Stimulated activated CD4-positive, alpha-beta T cell treated with anti-CD3 and anti-CD28 coated beads, Interleukin-12 subunit alpha, Interleukin-12 subunit beta, amount 100 ng/mL, for 4 hours (primary cell): ENCODE data around the gene CYBA.
A peak's percentile ranks its signal among the peaks of the same experiment; 100 is the strongest.
"Not testable (repeated sequence)": the region's sequence is repeated elsewhere in the genome, so short reads cannot be mapped to it uniquely, and the experiment has no call there.

Experiments
- DNase-seq: peaks from one replicate; pipeline ENCODE4 v3.0.0-alpha.2; 2020

The CYBA gene

DNA sequence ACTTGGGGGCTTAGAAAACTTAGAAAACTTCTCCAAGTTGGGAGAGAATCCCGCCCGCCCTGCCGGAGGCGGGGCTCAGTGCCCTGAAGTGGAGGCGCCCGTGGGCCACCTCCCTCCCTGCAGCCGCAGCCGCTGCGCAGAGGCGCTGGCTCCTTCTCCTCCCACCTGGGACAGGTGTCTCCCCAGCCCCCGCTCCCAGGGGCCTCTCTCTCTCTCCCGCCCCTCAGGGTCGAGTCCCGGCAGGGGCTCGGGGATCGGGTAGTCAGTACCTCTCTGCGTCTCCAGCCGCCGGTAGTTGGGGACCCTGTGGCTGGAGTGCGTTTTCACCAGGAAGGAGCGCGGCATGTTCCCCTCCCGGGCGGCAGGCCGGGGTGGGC, 35.2 kb upstream of the CYBA start:
- DNase-seq, result peak; percentile 30

DNA sequence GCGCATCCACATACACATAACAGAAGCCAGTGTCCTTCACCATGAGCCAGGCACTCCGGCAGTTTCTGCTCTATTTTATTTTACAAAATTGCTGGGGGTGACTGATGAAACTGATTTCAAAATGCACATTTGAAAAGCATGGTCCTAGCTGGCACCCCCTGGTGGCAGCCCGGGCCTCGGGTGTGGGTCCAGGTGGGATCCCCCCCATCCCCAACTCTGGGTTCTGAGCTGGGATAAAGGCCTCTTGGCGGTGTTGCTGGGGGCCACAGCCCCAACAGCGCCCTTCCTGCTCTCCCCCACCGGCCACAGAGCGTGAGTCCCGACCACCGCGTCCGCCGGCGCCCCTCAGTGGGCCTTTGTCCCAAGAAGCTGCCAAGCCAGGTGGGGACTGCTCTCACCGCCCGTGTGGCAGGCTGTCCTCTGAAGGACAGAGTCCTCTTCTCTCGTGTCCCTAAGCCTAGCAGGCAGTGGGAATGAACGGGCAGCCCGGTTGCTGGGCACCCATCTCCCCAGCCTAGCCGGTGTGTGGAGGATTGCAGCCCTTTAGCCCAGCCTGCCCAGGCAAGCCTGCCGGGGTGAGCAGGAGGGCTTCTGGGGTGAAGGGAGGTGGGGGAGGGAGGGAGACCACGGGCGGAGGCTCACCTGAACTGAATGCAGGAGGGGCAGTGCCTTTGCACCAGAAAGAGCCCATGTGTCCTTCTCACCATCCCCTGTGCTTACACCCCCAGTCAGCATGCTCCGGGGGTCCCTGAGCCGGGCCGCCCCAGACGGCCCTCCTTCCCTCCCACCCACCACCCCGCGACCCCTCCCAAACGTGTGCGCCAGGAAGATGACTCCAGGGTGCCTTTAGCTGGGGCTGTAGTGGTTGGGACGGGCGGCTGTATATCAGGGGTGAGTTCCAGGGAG, 34.6 kb upstream of the CYBA start:
- DNase-seq, result peak; percentile 65

GRCh38 chr16:88684569-88685155, 33.8 kb upstream of the CYBA start:
- DNase-seq, result no peak

DNA sequence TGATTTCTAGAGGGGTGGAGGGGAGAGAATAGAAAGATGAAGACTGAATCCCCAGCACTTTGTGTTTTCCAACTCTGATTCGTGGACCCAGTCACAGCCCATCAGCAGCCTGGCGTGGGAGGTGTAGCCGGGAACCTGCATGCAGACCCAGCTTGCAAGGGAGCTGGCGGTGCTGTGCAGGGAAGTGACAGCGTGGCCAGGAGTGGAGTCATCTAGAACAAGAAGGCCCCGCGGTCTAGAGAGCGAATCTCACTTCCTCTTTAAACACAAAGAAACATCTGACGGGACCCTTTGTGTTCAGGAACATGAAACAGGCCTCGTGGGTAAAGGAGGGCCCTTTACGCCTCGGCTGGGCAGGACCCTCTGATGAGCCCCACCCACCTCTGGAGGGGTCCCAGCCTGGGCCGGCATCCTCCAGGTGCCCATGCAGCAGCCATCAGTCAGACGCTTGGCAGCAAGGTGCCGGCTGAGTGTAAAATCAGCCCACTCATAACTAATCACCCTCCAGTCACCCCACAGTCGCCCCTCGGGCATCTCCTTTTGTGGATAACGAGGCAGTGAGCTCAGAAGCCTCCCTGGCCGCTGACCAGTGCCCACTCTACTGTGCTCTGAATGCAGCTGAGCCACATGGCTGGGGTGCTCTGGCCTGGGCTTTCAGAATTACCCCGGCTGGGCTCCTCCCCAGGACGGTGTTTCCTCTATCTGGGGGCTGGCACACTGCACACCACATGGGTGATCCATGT, 31.0 kb upstream of the CYBA start:
- DNase-seq, result peak; percentile 61

DNA sequence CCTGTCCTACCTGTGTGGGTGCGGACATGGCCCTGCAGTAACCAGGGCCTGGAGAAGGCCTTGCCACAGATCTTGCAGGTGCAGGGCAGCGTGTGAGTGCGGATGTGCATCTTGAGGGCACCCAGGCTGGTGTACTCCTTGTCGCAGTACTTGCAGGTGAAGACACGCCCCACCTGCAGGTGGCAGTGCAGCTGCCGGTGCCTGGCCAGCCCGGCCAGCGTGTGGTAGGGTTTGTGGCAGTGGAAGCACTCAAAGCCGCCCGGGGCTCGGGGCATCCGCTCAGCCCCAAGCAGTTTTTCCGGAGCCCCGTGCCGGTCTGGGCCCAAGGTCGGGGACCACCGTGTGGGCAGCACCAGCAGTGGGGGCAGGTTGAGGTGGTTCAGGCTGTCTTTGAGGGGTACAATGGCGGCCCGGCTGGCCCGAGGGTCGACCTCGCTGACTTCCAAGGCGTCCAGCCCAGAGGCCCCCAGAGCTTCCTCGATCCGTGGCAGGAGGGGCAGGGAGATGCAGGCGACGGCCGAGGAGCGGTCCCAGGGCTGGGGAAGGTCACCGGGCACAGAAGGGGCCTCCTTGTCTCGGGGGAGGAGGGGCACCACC, 30.3 kb upstream of the CYBA start:
- peak; percentile 26 for DNase-seq

DNA sequence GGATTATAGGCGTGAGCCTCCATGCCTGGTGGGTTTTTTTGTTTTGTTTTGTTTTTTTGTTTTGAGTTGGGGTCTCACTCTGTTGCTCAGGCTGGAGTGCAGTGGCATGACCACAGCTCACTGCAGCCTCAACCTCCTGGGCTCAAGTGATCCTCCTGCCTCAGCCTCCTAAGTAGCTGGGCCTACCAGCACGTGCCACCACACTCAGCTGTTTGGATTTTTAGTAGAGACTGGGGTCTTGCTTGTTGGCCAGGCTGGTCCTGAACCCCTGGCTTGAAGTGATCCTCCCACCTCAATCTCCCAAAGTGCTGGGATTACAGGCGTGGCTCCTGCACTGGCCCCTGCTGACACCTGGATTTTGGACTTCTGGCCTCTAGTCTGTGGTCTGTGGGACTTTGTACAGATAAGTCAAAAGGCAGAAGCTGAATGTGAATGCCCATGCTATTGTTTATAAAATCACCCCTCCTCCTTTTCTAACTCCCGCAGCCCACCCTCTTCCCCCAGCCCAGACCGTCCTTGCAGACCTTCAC, 29.8 kb upstream of the CYBA start:
- DNase-seq, result no peak

DNA sequence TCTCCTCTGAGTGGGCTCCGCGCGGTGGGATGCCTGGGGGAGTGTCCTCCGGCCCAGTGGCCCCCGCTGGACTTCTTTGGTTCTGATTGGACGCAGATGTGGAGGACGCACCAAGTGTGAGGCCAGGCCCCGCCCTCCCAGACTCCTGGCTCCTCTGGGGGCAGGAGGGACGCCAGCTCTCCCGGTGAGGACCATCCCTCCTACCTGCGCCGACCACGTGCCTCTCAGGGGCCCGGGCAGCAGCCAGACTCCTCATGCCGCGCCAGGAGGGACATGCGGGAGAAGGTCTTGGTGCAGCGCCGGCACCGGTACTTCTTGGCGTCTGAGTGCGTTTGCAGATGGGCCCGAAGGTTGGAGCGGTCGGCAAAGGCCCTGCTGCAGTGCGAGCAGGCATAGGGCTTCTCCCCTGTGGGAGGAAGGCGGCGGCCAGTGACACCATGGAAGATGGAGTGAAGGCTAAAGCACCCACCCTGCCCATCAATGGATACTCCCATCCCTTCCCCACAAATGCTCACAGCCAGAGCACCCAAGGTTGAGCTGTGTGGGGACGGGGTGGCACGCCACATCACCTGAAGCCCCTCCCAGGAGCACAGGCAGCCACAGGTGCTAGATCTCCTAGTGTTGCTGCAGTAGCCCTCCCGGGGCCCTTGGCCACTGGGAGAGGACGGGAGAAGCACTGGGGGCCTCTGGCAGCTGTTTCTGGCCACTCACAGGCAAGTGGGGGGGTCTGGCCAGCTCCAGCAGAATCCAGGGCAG, 27.5 kb upstream of the CYBA start:
- no peak for DNase-seq

DNA sequence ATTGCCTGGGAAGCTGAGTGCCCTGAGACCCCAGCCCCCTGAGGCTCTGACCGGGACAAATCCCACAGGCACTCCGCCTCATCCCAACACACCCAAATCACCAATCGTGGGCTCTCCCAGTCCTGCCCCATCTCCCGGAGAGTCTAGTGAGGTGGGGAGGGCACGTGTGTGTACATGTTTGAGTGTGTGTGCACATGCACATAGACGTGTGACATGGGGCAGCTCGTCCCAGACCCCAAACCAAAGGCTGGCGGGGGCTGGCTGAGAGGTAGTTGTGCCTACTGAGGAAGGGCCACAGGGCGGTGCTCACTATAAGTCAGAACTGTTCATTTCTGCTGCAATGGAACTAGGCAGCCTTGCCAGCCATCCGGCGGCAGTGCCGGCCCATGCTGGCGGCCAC, 26.9 kb upstream of the CYBA start:
- no peak for DNase-seq

GRCh38 chr16:88676502-88677242, 25.8 kb upstream of the CYBA start:
- DNase-seq, result no peak

- no peak for DNase-seq
Observed at GRCh38 chr16:88673716-88674379, 23.0 kb upstream of the CYBA start.

GRCh38 chr16:88672776-88673175, 21.9 kb upstream of the CYBA start:
- DNase-seq, result no peak

GRCh38 chr16:88671806-88672205, 21.0 kb upstream of the CYBA start:
- DNase-seq, result no peak

GRCh38 chr16:88669980-88670379, 19.1 kb upstream of the CYBA start:
- DNase-seq, result no peak

DNA sequence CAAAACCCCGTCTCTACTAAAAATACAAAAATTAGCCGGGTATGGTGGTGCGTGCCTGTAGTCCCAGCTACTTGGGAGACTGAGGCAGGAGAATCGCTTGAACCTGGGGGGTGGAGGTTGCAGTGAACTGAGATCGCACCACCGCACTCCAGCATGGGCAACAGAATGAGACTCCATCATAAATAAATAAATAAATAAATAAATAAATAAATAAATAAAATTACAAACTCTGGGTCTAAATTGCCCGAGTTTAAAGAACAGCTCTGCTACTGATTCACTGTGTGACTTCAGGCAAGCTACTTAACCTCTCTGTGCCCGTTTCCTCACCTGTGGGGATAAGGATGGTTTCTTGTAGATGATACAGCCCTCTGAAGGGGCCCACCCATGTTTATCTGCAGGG, 18.6 kb upstream of the CYBA start:
- DNase-seq, result not testable (repeated sequence)

GRCh38 chr16:88667461-88667860, 16.6 kb upstream of the CYBA start:
- no peak for DNase-seq

GRCh38 chr16:88665570-88665969, 14.7 kb upstream of the CYBA start:
- DNase-seq, result no peak

DNA sequence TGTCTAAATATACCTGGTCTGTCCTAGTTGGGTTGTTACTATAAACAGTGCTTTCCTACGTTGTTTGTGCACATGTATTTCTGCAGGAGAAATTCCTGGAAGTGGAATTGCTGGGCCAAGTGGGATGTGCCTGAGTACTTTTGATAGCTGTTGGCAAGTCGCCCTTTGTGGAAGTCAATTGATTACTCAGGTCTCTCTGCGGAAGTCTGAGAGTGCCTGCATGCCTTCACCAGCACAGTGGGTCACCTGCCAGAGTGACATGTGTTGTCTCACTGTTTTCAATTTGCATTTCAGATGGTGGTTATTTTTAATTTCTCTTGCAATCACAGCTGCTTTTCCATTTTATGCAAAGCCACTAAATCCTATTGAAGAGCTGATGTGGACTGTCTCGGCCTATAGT, 14.3 kb upstream of the CYBA start:
- DNase-seq, result no peak

DNA sequence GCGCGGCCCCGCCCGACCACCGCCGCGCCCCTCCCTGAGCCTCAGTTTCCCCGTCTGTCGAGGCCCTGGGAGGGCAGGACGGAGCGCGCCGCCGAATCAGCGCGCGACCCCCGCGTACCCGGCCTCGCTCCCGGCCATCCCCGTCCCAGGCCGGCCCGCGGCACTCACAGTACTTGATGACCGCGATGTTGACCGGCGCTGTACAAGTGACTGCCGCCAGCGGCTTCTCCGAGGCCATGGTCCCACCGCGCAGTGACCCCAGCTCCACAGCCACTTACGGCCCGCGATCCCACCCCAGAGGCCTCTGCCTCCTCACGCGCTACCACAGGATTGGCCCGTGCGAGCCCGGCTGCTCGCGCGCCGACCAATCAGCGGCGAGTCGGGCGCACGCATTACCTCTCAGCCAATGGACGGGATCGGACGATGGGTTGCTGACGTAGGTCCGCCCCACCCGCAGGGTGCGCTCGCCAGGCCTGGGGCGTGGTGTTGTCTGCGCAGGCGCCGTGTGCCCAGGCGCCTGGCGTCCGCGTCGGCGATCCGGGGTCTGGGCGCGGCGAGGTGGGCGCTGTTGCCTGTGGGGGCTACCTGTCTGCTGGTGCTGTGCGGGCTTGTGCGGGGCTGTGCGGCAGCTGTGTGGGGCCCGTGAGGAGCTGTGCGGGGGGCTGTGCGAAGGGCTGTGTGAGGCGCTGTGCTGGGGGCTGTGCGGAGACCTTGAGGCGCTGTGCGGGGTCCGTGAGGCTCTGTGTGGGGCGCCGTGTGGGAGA, 12.2 kb upstream of the CYBA start, which contains the start of gene MVD:
TSS of gene MVD (minus strand) at position 249 of the 764 bp plus-strand sequence. CDS start at position 238, 11 bp downstream.
- DNase-seq, result peak; percentile 91

- no peak for DNase-seq
Observed at GRCh38 chr16:88662222-88662842, 11.5 kb upstream of the CYBA start.

DNA sequence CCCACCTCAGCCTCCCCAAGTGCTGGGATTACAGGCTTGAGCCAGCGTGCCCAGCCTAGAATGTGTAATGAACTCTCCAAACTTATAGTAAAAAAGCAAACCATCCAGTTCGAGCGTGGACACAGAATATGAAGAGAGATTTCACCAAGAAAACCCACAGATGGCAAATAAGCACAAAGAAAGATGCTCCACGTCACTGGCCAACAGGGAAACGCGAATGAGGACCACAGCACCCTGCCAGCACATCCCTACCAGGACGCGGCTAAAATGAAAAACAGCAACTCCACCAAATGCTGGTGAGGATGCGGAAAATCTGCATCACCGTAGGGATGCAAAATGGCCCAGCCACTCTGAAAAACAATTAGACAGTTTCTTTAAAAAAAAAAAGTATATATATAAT, 10.6 kb upstream of the CYBA start:
- DNase-seq, result no peak
